DND-41 (cell line): ENCODE measurements around the gene UQCC2.

Experiments
- ATAC-seq: fragments of 200-7000 bp; cut with Tn5 transposase; 3 replicates; pipeline ENCODE4 v1.9.1; 2021; ENCODE audit warnings: low read depth; ENCODE audit not compliant: insufficient read depth
- DNase-seq: peaks from one replicate; pipeline ENCODE4 v3.0.0-alpha.2; 2020
- H2AFZ ChIP-seq: 2 replicates; pipeline ENCODE4 v1.6.0; 2012; ENCODE audit warnings: low read depth, low read length
- H3K27ac ChIP-seq: 2 replicates; pipeline ENCODE4 v1.5.1; 2012; ENCODE audit warnings: low read length, inconsistent platforms
- H3K27me3 ChIP-seq: fragments of 200-600 bp; sonication (generic); 2 replicates; pipeline ENCODE4 v1.6.0; 2012; ENCODE audit warnings: low read length, mild to moderate bottlenecking, inconsistent platforms; ENCODE audit not compliant: insufficient read depth, poor library complexity
- H3K36me3 ChIP-seq: 2 replicates; pipeline ENCODE4 v1.5.1; 2012; ENCODE audit warnings: low read length, inconsistent platforms; ENCODE audit not compliant: insufficient read depth
- H3K4me1 ChIP-seq: 2 replicates; pipeline ENCODE4 v1.5.1; 2012; ENCODE audit warnings: mild to moderate bottlenecking, low read length; ENCODE audit not compliant: insufficient read depth
- H3K4me2 ChIP-seq: 2 replicates; pipeline ENCODE4 v1.6.0; 2012; ENCODE audit warnings: mild to moderate bottlenecking, moderate library complexity, low read length, inconsistent platforms; ENCODE audit not compliant: insufficient read depth
- H3K4me3 ChIP-seq, 2 experiments: fragments of 200-600 bp in 1 of 2; shearing (Covaris generic) in 1 of 2; 2 replicates each; pipeline ENCODE4 v1.5.1; 2012 to 2016; ENCODE audit warnings: inconsistent platforms in 2 of 2, low read length in 2 of 2, mild to moderate bottlenecking in 2 of 2, low read depth in 1 of 2, moderate library complexity in 1 of 2
- H3K79me2 ChIP-seq: 2 replicates; pipeline ENCODE4 v1.6.0; 2012; ENCODE audit warnings: low read length, inconsistent platforms; ENCODE audit not compliant: insufficient read depth
- H3K9ac ChIP-seq: 2 replicates; pipeline ENCODE4 v1.6.0; 2012; ENCODE audit warnings: low read depth, mild to moderate bottlenecking, inconsistent platforms, low read length, moderate library complexity
- H3K9me3 ChIP-seq: 2 replicates; pipeline ENCODE4 v1.5.1; 2012; ENCODE audit warnings: low read length, moderate library complexity, mild to moderate bottlenecking, inconsistent platforms; ENCODE audit not compliant: insufficient read depth, severe bottlenecking
- H4K20me1 ChIP-seq: 2 replicates; pipeline ENCODE4 v1.6.0; 2012; ENCODE audit warnings: low read length; ENCODE audit not compliant: insufficient read depth
- CTCF ChIP-seq: IDR thresholded peaks from 2 replicates; pipeline ENCODE4 v1.5.1; 2012; ENCODE audit warnings: borderline replicate concordance, low read length, moderate library complexity, mild to moderate bottlenecking; ENCODE audit not compliant: poor library complexity, severe bottlenecking; ENCODE audit errors: extremely low read depth
- EZH2 ChIP-seq: IDR thresholded peaks from 3 replicates; pipeline ENCODE4 v1.6.1; 2012; ENCODE audit warnings: borderline replicate concordance, low read depth, mild to moderate bottlenecking, moderate library complexity, low read length, inconsistent platforms; ENCODE audit not compliant: severe bottlenecking

The UQCC2 gene

GRCh38 chr6:33696548-33697518 lies 14.7 kb downstream of the UQCC2 start:
- Histone ChIP-seq H2AFZ (no peak overlapping the region), H3K27me3 (no peaks in the 10 kb centered on the region), H3K36me3 (peaks cover 98% of the 10 kb centered on the region), H3K4me2 (no peak overlapping the region), H3K79me2 (no peaks in the 10 kb centered on the region), H3K4me3 (no peak overlapping the region), H3K9ac (no peak overlapping the region), H3K9me3 (no peaks in the 10 kb centered on the region), H4K20me1 (peaks cover 25% of the 10 kb centered on the region), H3K27ac (no peak overlapping the region), H3K4me1 (no peaks in the 10 kb centered on the region)
- no peak; the same call in 2 of the 3 replicates for ATAC-seq
- no peak for DNase-seq
- no peak for TF ChIP-seq EZH2
- no peak for TF ChIP-seq CTCF

- peaks cover 98% of the 10 kb centered on the region for H3K36me3 ChIP-seq
- DNase-seq (no peak), ATAC-seq (no peak)
- H3K27me3 ChIP-seq = no peaks in the 10 kb centered on the region
- H3K4me2 ChIP-seq = no peak overlapping the region
- H3K27ac ChIP-seq = 0 out of 2 replicates have a peak overlapping the region, but pooled peaks have one; percentile 15
- H3K9me3 ChIP-seq = no peaks in the 10 kb centered on the region
- H4K20me1 ChIP-seq = peaks cover 23% of the 10 kb centered on the region
- TF ChIP-seq CTCF (no peak), EZH2 (no peak)
- no peak overlapping the region for H3K4me3 ChIP-seq
- no peak overlapping the region for H3K9ac ChIP-seq
- H3K4me1 ChIP-seq = no peaks in the 10 kb centered on the region
- no peaks in the 10 kb centered on the region for H3K79me2 ChIP-seq
- H2AFZ ChIP-seq = no peak overlapping the region
These were observed 15.4 kb downstream of the UQCC2 start for GRCh38 chr6:33696076-33696475.

- ATAC-seq (no peak), DNase-seq (no peak)
- Histone ChIP-seq H4K20me1 (peaks cover 23% of the 10 kb centered on the region), H3K79me2 (no peaks in the 10 kb centered on the region), H3K4me3 (no peak overlapping the region), H3K27ac (no peak overlapping the region), H3K9me3 (no peaks in the 10 kb centered on the region), H3K27me3 (no peaks in the 10 kb centered on the region), H2AFZ (no peak overlapping the region), H3K36me3 (peaks cover 98% of the 10 kb centered on the region), H3K4me1 (no peaks in the 10 kb centered on the region), H3K9ac (no peak overlapping the region), H3K4me2 (no peak overlapping the region)
- no peak for TF ChIP-seq CTCF
- no peak for TF ChIP-seq EZH2
These were observed 16.0 kb downstream of the UQCC2 start for GRCh38 chr6:33695451-33695887.
